Superior temporal gyrus (tissue), 1 donor: Measurements from ENCODE around the gene MAP2K5.

ENCODE experiments used
- DNase-seq: peaks from one replicate; pipeline ENCODE4 v3.0.0-alpha.2; 2016; ENCODE audit errors: extremely low spot score

MAP2K5 gene

GRCh38 chr15:67805008-67805665, 262.6 kb downstream of the MAP2K5 start:
- no peak for DNase-seq

- no peak for DNase-seq
Observed at GRCh38 chr15:67805666-67806516, 263.4 kb downstream of the MAP2K5 start.

DNA sequence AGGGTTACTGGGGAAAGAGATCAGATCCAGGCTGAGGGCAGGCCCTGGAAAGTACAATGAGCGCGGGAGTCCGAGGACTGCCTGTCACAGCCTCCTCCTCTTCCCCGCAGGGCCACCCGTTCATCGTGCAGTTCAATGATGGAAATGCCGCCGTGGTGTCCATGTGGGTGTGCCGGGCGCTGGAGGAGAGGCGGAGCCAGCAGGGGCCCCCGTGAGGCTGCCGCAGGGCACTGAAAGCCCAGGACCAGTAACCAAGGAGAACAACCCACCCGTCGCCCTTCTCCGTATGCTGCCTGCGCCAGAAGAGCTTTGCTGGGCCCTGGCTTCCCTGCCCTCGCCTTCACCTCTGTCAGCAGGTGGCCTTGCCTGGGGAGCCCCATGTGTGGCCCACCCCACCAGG, 264.0 kb downstream of the MAP2K5 start:
- DNase-seq = no peak

DNA sequence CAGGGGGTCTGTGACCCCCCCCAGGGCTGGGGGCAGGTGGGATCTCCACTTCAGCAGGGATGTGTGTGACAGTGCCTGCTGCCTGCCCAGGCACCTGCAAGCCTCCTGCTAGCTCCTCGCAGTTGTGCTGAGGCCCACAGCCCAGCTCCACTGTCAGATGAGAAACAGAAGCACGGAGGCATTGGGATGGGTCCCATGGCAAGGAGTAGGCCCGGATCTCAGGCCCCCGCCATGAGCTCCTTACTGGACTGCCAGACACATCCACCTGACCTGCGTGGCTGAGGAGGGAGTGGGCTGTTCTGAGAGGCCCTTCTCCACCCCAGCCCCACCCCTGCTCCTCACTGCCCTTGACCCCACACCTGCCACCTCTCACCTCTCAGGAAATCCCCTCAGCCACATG, 264.6 kb downstream of the MAP2K5 start:
- no peak for DNase-seq

GRCh38 chr15:67807836-67808235, 265.3 kb downstream of the MAP2K5 start:
- DNase-seq = no peak

GRCh38 chr15:67808821-67809220, 266.3 kb downstream of the MAP2K5 start:
- DNase-seq = no peak

DNA sequence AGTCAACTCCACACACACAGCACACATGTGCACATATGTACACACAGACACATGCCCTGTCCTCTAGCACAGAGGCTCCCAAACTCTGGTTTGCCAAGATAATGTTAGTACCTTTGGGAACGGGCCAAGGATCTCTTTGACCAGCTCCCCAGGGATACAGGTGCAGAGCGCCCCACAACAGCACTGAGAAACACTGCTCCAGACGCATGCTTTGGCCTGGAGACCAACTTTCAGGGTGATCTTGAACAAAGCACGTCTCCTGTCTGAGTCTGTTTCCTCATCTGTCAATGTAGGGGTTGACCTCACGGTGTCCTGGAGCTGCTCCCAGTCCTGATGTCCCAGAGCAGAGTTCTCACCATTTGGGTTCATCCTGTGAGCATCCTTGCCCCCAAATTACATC, 266.9 kb downstream of the MAP2K5 start:
- DNase-seq = no peak

DNA sequence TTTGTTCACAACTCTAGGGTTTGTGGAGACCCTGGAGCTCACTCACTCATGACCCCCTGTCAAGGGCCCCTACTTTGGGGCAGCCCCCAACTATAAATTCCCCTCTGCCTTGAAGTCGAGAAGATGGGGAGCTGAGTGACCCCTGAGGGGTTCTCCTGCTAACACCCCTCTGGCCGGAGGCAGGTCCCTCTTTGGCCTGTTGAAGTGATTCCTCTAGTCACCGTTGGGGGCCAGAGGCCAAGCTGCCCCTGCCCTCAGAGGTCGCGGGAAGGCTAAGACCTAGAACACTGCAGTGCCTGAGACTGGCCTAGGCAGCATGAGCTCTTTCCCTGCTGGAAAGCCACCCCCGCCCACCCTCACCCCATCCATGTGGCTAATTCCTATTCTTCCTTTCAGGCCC, 267.4 kb downstream of the MAP2K5 start:
- no peak for DNase-seq

DNA sequence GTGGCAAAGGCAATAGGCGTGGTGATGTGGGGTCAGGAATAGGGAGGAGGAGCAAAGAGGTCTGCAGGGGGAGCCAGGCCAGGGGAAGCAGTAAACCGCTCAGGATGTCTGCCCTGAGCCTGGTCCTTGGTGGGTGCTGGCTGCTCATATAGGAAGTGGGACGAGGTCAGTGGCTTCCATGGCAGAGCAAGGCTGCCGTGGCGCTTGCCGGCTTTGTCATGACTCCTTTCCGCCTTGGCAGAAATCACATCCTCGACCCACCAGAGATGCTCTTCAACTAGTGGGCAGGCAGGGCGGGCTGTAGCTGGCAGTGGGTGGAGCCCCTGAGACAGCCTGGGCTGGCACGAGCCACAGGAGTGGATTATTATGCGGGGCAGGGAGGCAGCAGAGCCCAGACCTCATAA, 269.7 kb downstream of the MAP2K5 start:
- DNase-seq = no peak

- no peak for DNase-seq
Observed at GRCh38 chr15:67813104-67813634, 270.7 kb downstream of the MAP2K5 start.

- DNase-seq = no peak
Observed at GRCh38 chr15:67815036-67815592, 272.6 kb downstream of the MAP2K5 start.

DNA sequence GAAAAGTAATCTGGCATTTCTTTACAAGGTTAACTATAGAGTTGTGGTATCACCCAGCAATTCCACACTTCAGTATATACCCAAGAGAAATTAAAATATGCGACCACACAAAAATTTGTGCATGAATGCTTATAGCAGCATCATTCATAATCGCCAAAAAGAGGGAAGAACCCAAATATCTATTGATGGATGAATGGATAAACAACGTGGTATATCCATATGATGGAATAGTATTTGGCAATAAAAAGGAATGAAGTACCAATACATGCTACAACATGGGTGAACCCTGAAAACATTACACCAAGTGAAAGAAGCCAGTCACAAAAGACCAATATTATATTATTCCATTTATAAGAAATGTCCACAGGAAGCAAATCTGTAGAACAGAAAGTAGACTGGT, 274.2 kb downstream of the MAP2K5 start:
- DNase-seq = no peak

DNA sequence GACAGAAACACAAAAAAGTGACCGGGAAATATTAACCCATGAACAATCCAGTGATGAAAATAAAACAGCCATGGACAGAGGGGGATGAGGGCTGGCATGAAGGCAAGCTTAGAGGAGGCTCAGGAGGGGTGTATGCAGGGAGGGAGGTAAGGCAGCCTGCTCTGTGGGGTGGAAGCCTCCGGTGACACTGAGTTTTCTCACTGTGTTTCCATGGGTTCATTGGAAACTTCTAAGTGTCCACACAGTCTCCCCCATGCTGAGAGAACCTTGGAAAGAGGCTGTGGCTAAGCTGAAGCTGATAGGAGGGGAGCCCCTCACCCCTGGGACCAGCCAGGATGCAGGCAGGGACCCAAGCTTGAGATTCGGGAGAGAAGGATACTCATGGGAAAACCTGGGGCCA, 276.0 kb downstream of the MAP2K5 start:
- DNase-seq = no peak

- DNase-seq = no peak
Observed at GRCh38 chr15:67819636-67820035, 277.1 kb downstream of the MAP2K5 start.

GRCh38 chr15:67820122-67820991, 277.9 kb downstream of the MAP2K5 start:
- no peak for DNase-seq

GRCh38 chr15:67820992-67821783, 278.7 kb downstream of the MAP2K5 start:
- no peak for DNase-seq

GRCh38 chr15:67821784-67822440, 279.4 kb downstream of the MAP2K5 start:
- no peak for DNase-seq

DNA sequence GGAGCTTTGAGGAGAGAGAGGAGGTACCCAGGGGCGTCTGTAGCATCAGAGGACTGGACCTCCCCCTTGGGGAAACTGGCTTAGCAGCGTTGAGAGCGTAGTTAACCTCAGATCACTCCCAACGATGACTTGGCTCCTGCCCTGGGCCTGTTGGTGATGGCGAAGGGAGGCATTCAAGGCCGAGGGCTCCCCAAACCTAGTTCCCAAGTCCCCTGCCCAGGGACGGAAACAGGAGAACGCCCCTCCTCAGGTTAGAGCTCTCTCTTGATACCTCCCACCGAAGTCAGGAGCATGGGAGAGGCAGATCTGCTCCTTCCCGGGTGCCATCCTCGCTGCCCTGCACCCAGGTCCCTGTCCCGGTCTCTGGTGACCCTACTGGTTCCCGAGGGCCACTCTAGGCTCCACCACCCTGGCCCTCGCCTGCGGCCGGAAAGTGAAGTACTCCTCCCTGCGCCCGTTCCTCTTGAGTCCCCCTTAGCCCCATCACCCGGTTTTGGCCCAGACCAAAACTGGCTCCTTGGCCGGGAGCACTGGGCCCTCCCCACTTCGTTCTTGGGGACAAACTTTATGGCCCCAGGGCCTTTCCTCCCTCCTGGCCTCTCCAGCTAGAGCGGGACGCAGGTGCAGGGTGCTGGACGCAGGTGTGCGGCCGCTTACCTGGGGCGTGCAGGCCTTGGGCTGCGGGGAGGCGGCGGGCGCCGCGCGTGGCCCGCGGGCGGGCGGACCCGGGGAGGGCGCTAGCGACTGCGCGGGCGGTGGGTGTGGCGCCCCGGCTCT, 280.2 kb downstream of the MAP2K5 start:
- no peak for DNase-seq

DNA sequence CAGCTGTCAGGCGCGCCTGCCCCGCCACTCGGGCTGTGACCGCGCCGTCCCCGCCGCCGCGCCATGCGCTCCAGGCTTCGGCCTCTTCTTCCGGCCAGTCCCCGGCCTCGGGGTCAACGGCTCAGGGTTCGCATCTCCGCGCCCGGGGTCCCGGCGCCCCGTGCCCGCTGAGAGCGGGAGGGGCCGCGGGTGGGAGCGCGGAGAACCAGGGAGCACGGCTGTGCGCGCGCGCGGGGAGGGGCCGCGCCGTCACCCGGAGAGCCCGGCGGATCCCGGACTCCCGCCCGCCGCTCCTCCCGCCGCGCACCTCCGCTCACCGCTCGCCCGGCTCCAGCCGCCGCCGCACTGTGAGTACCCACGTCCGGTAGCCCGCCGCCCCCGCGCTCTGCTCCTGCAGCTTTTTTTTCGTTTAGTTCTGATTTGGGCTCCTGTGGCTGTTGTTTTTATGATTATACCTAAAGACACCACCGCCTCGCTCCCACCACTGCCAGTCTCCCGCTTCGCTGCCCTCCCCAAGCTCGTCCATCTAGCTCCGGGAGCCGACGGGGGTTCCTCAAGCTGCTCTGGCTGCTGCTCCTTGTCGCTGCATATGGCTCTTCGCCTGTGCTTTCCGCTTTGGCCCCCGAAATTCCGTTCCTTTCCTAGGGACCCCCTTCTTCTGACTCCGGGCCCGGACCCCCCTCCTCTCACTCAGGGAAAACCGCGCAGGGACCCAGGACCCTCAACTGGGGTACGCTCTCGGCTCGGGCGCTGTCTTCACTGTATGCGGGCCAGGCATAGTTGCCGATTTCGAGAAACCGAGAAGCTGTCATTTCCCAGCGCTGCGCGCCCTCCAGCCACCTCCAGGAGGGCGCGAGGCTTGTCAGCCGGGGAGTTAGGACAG, 281.1 kb downstream of the MAP2K5 start:
- no peak for DNase-seq
